Middle frontal gyrus (tissue), 1 donor: ENCODE data around the gene LSP1.

Experiments used
- DNase-seq: peaks from one replicate; pipeline ENCODE4 v3.0.0-alpha.2; 2015; ENCODE audit warnings: low spot score; ENCODE audit errors: extremely low spot score

LSP1 gene

GRCh38 chr11:1927026-1927847, 74.4 kb downstream of the LSP1 start:
- DNase-seq, result no peak

- no peak for DNase-seq
These were observed 75.1 kb downstream of the LSP1 start for GRCh38 chr11:1927848-1928469.

- DNase-seq, result no peak
These were observed 75.6 kb downstream of the LSP1 start for GRCh38 chr11:1928470-1928890.

- DNase-seq, result no peak
These were observed 76.1 kb downstream of the LSP1 start for GRCh38 chr11:1928891-1929541.

- no peak for DNase-seq
These were observed 77.0 kb downstream of the LSP1 start for GRCh38 chr11:1929621-1930461.

- no peak for DNase-seq
These were observed 77.6 kb downstream of the LSP1 start for GRCh38 chr11:1930462-1930830.

- DNase-seq, result no peak
These were observed 78.6 kb downstream of the LSP1 start for GRCh38 chr11:1931341-1932104.

- DNase-seq, result no peak
These were observed 79.2 kb downstream of the LSP1 start for GRCh38 chr11:1932105-1932480.

- DNase-seq, result no peak
These were observed 79.8 kb downstream of the LSP1 start for GRCh38 chr11:1932681-1933080.

- no peak for DNase-seq
These were observed 80.8 kb downstream of the LSP1 start for GRCh38 chr11:1933416-1934334.

GRCh38 chr11:1934335-1935155, 81.7 kb downstream of the LSP1 start:
- DNase-seq, result no peak

GRCh38 chr11:1935156-1936071, 82.5 kb downstream of the LSP1 start:
- no peak for DNase-seq

- DNase-seq, result no peak
These were observed 83.3 kb downstream of the LSP1 start for GRCh38 chr11:1936072-1936780.

- no peak for DNase-seq
These were observed 84.1 kb downstream of the LSP1 start for GRCh38 chr11:1936781-1937615.

- DNase-seq, result no peak
These were observed 84.9 kb downstream of the LSP1 start for GRCh38 chr11:1937616-1938342.
